ENCODE measurements around the gene ALDOB.
A peak's percentile ranks its signal among the peaks of the same experiment; 100 is the strongest.

ALDOB gene

GRCh38 chr9:101427358-101427757, 8.2 kb downstream of the ALDOB start:
- DNase-seq (ENCODE audit: insufficient read length, low spot score) (no peak), FAIRE-seq (no peak)
- no peak for TF ChIP-seq POLR2A (IDR thresholded peaks at IDR 0.05; ENCODE audit: low read depth, low read length)

- FAIRE-seq = no peak
- no peak for TF ChIP-seq POLR2A (IDR thresholded peaks at IDR 0.05; ENCODE audit: low read depth, low read length)
- no peak for DNase-seq (ENCODE audit: insufficient read length, low spot score)
These were observed 13.9 kb downstream of the ALDOB start for GRCh38 chr9:101421653-101422065.

- FAIRE-seq = peak; percentile 48
- no peak for DNase-seq (ENCODE audit: insufficient read length, low spot score)
- no peak for TF ChIP-seq POLR2A (IDR thresholded peaks at IDR 0.05; ENCODE audit: low read depth, low read length)
These were observed 15.7 kb downstream of the ALDOB start for GRCh38 chr9:101419863-101420262.

- FAIRE-seq (peak; percentile 85), DNase-seq (ENCODE audit: insufficient read length, low spot score) (no peak)
- TF ChIP-seq POLR2A (IDR thresholded peaks at IDR 0.05; ENCODE audit: low read depth, low read length) = no peak
These were observed 16.8 kb downstream of the ALDOB start for GRCh38 chr9:101418518-101419430.

GRCh38 chr9:101417977-101418376, 17.6 kb downstream of the ALDOB start:
- no peak for TF ChIP-seq POLR2A (IDR thresholded peaks at IDR 0.05; ENCODE audit: low read depth, low read length)
- DNase-seq (ENCODE audit: insufficient read length, low spot score) (no peak), FAIRE-seq (no peak)

GRCh38 chr9:101417389-101417788, 18.2 kb downstream of the ALDOB start:
- no peak for TF ChIP-seq POLR2A (IDR thresholded peaks at IDR 0.05; ENCODE audit: low read depth, low read length)
- FAIRE-seq (no peak), DNase-seq (ENCODE audit: insufficient read length, low spot score) (no peak)

- FAIRE-seq = peak; percentile 77
- DNase-seq (ENCODE audit: insufficient read length, low spot score) = no peak
- TF ChIP-seq POLR2A (IDR thresholded peaks at IDR 0.05; ENCODE audit: low read depth, low read length) = no peak
These were observed 20.0 kb downstream of the ALDOB start for GRCh38 chr9:101415578-101415977.

- no peak for TF ChIP-seq POLR2A (IDR thresholded peaks at IDR 0.05; ENCODE audit: low read depth, low read length)
- DNase-seq (ENCODE audit: insufficient read length, low spot score) (no peak), FAIRE-seq (no peak)
These were observed 20.7 kb downstream of the ALDOB start for GRCh38 chr9:101414839-101415238.

GRCh38 chr9:101409079-101409477, 26.5 kb downstream of the ALDOB start:
- no peak for DNase-seq (ENCODE audit: insufficient read length, low spot score)

GRCh38 chr9:101408374-101409078, 27.0 kb downstream of the ALDOB start:
- DNase-seq (ENCODE audit: insufficient read length, low spot score) = no peak
- TF ChIP-seq POLR2A (IDR thresholded peaks at IDR 0.05; ENCODE audit: low read depth, low read length) = no peak
- no peak for FAIRE-seq

More at GRCh38 chr9:101409079-101409477, 26.5 kb downstream of the ALDOB start:
- peak; percentile 89 for FAIRE-seq
- no peak for TF ChIP-seq POLR2A (IDR thresholded peaks at IDR 0.05; ENCODE audit: low read depth, low read length)

GRCh38 chr9:101403516-101404285, 31.9 kb downstream of the ALDOB start:
- FAIRE-seq = no peak
- no peak for TF ChIP-seq POLR2A (IDR thresholded peaks at IDR 0.05; ENCODE audit: low read depth, low read length)
- DNase-seq (ENCODE audit: insufficient read length, low spot score) = no peak

- no peak for TF ChIP-seq POLR2A (IDR thresholded peaks at IDR 0.05; ENCODE audit: low read depth, low read length)
- DNase-seq (ENCODE audit: insufficient read length, low spot score) (no peak), FAIRE-seq (peak; percentile 50)
These were observed 35.5 kb downstream of the ALDOB start for GRCh38 chr9:101400120-101400519.

- FAIRE-seq (peak; percentile 62), DNase-seq (ENCODE audit: insufficient read length, low spot score) (no peak)
- no peak for TF ChIP-seq POLR2A (IDR thresholded peaks at IDR 0.05; ENCODE audit: low read depth, low read length)
These were observed 36.0 kb downstream of the ALDOB start for GRCh38 chr9:101399643-101399970.

All from H54 (cell line).